A549 (cell line): ENCODE data around the gene TOP3A.
"Not testable (repeated sequence)": the region's sequence is repeated elsewhere in the genome, so short reads cannot be mapped to it uniquely, and the experiment has no call there.

Experiments
- BCL3 ChIP-seq: fragments of >200 bp; sonication (Bioruptor Twin); formaldehyde crosslinking; IDR thresholded peaks from 3 replicates; pipeline ENCODE4 v1.6.1; 2016
- CBX8 ChIP-seq: fragments of 200-600 bp; sonication (generic); IDR thresholded peaks from 2 replicates; pipeline ENCODE4 v1.6.1; 2016
- CTCF ChIP-seq: fragments of >200 bp; sonication (Bioruptor Twin); formaldehyde crosslinking; IDR thresholded peaks from 3 replicates; pipeline ENCODE4 v1.5.1; 2016
- EP300 ChIP-seq, 2 experiments: fragments of >200 bp; sonication (Bioruptor Twin); formaldehyde crosslinking; IDR thresholded peaks; 2 replicates in 1 of 2; 3 replicates in 1 of 2; pipeline ENCODE4 v1.6.1; 2016 to 2017
- JUN ChIP-seq, 2 experiments: fragments of >200 bp; sonication (Bioruptor Twin); formaldehyde crosslinking; IDR thresholded peaks; 2 replicates in 1 of 2; 3 replicates in 1 of 2; pipeline ENCODE4 v1.6.1; 2016 to 2017
- KDM5A ChIP-seq: fragments of 200-600 bp; sonication (generic); IDR thresholded peaks from 2 replicates; pipeline ENCODE4 v1.6.1; 2016; ENCODE audit warnings: antibody characterized with exemption, mild to moderate bottlenecking
- MAX ChIP-seq: IDR thresholded peaks from 2 replicates; pipeline ENCODE4 v1.6.1; 2012
- POLR2A ChIP-seq: IDR thresholded peaks from 2 replicates; pipeline ENCODE4 v1.6.1; 2012; ENCODE audit warnings: mild to moderate bottlenecking, low read length
- RCOR1 ChIP-seq: fragments of 150-350 bp; IDR thresholded peaks from 2 replicates; pipeline ENCODE4 v1.6.1; 2014; ENCODE audit warnings: antibody characterized with exemption, low read length, low read depth
- REST ChIP-seq: fragments of 200-600 bp; sonication (generic); IDR thresholded peaks from 2 replicates; pipeline ENCODE4 v1.6.1; 2016; ENCODE audit warnings: antibody characterized with exemption, mild to moderate bottlenecking, moderate library complexity
- RNF2 ChIP-seq: fragments of 200-600 bp; sonication (generic); IDR thresholded peaks from 2 replicates; pipeline ENCODE4 v1.6.1; 2016; ENCODE audit warnings: low read depth, mild to moderate bottlenecking, antibody characterized with exemption, moderate library complexity, borderline replicate concordance

GRCh38 chr17:18298061-18298460 lies 16.7 kb downstream of the TOP3A start:
- TF ChIP-seq JUN (IDR thresholded peaks at IDR 0.05); CTCF; EP300 (IDR thresholded peaks at IDR 0.05); RCOR1; KDM5A; POLR2A; RNF2; MAX; BCL3; CBX8; REST: not testable (repeated sequence)
